OCI-LY7 (cell line): Measurements from ENCODE around the gene NAA20.
A peak's percentile ranks its signal among the peaks of the same experiment; 100 is the strongest.

ENCODE experiments used
- CTCF ChIP-seq: fragments of 200-600 bp; sonication (generic); conservative IDR thresholded peaks from 2 replicates; pipeline ENCODE4 v1.5.1; 2014; ENCODE audit warnings: mild to moderate bottlenecking, antibody characterized with exemption, low read length, moderate library complexity, mixed read lengths
- EZH2phosphoT487 ChIP-seq: fragments of 200-600 bp; sonication (generic); IDR thresholded peaks from 2 replicates; pipeline ENCODE4 v1.6.1; 2018; ENCODE audit warnings: low read depth, borderline replicate concordance, mild to moderate bottlenecking, mixed run types, antibody characterized with exemption, low read length, moderate library complexity, mixed read lengths

GRCh38 chr20:20017001-20017843, at the start of gene NAA20:
- peak; percentile 65 for TF ChIP-seq CTCF
- no peak for TF ChIP-seq EZH2phosphoT487
